Measurements from ENCODE around the gene KRTAP9-8.
"Not testable (repeated sequence)": the region's sequence is repeated elsewhere in the genome, so short reads cannot be mapped to it uniquely, and the experiment has no call there.

Gene KRTAP9-8

DNA sequence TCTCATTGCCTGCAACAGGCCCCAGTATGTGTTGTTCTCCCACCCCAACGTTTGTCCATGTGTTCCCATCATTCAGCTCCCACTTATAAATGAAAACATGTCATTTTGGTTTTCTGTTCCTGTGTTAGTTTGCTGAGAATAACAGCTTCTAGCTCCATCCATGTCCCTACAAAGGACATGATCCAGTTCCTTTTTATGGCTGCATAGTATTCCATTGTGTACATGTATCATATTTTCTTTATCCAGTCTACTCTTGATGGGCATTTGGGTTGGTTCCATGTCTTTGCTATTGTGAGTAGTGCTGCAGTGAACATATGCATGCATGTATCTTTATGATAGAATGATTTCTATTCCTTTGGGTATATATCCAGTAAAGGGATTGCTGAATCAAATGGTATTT is 22.1 kb upstream of the KRTAP9-8 start:
- TF ChIP-seq, protein P1, sequence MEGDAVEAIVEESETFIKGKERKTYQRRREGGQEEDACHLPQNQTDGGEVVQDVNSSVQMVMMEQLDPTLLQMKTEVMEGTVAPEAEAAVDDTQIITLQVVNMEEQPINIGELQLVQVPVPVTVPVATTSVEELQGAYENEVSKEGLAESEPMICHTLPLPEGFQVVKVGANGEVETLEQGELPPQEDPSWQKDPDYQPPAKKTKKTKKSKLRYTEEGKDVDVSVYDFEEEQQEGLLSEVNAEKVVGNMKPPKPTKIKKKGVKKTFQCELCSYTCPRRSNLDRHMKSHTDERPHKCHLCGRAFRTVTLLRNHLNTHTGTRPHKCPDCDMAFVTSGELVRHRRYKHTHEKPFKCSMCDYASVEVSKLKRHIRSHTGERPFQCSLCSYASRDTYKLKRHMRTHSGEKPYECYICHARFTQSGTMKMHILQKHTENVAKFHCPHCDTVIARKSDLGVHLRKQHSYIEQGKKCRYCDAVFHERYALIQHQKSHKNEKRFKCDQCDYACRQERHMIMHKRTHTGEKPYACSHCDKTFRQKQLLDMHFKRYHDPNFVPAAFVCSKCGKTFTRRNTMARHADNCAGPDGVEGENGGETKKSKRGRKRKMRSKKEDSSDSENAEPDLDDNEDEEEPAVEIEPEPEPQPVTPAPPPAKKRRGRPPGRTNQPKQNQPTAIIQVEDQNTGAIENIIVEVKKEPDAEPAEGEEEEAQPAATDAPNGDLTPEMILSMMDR (IDR thresholded peaks at IDR 0.05), result no peak
- H3K27ac ChIP-seq, result no peak overlapping the region
- no peak for DNase-seq (ENCODE audit: low spot score)
- no peak overlapping the region for H3K4me3 ChIP-seq

- DNase-seq (ENCODE audit: low spot score), result no peak
- H3K27ac ChIP-seq, result no peak overlapping the region
- TF ChIP-seq, protein P1 (IDR thresholded peaks at IDR 0.05), result no peak
- no peak overlapping the region for H3K4me3 ChIP-seq
Measured at GRCh38 chr17:41223821-41224220, 14.0 kb upstream of the KRTAP9-8 start.

GRCh38 chr17:41226051-41226450 is 11.7 kb upstream of the KRTAP9-8 start:
- Histone ChIP-seq H3K4me3 (no peak overlapping the region), H3K27ac (no peak overlapping the region)
- no peak for DNase-seq (ENCODE audit: low spot score)
- TF ChIP-seq, protein P1 (IDR thresholded peaks at IDR 0.05), result no peak

DNA sequence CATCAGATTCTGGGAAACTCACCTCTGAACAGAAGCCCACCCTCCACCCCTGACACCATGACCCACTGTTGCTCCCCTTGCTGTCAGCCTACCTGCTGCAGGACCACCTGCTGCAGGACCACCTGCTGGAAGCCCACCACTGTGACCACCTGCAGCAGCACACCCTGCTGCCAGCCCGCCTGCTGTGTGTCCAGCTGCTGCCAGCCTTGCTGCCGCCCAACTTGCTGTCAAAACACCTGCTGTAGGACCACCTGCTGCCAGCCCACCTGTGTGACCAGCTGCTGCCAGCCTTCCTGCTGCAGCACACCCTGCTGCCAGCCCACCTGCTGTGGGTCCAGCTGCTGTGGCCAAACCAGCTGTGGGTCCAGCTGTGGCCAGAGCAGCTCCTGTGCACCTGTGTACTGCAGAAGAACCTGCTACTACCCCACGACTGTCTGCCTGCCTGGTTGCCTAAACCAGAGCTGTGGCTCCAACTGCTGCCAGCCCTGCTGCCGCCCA is 11.2 kb upstream of the KRTAP9-8 start, which contains the start of gene KRTAP9-2:
Gene KRTAP9-2 (plus strand): TSS at position 51 of the 498 bp plus-strand sequence. CDS start 7 bp downstream, at position 58.
- not testable (repeated sequence) for H3K4me3 ChIP-seq; H3K27ac ChIP-seq; DNase-seq (ENCODE audit: low spot score)

DNA sequence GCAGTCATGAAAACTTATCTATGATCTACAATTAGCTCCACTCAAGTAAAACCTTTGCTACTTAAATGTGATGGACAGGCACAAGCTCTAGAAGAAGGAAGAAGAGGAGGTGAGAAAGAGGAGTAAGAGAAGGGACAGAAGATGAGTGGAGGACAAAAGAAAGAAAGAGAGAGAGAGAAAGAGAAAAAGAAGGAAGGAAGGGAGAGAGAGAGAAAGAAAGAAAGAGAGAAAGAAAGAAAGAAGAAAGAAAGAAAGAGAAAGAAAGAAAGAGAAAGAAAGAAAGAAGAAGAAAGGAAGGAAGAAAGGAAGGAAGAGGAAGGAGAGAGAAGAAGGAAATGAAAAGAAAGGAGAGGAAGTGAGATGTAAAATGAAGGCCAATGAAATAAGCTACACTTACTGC is 7.7 kb upstream of the KRTAP9-8 start:
- Histone ChIP-seq H3K4me3 (no peak overlapping the region), H3K27ac (no peak overlapping the region)
- DNase-seq (ENCODE audit: low spot score), result no peak
- TF ChIP-seq, protein P1 (IDR thresholded peaks at IDR 0.05), result no peak

DNA sequence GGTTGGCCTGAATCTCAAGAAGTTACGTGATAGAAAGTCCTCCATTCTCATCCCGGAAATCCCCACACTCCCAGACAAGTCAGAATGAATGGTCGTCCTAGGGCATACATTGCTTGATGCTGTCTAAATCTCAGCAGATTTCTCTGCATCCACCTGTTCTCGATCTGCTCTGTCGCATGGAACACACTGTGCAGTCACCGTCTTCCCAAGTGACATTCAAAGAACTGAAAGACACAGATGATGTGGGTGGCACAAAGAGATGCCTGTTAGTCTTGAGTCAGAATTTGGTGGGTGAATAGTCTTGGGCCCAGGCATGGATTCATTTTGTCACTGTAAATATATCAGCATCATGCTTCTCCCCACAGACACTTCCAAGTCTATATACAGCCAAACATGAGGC is 6.1 kb upstream of the KRTAP9-8 start:
- Histone ChIP-seq H3K27ac (no peak overlapping the region), H3K4me3 (no peak overlapping the region)
- TF ChIP-seq, protein P1 (IDR thresholded peaks at IDR 0.05), result no peak
- no peak for DNase-seq (ENCODE audit: low spot score)

- DNase-seq (ENCODE audit: low spot score); H3K27ac ChIP-seq; H3K4me3 ChIP-seq: not testable (repeated sequence)
Measured at GRCh38 chr17:41232399-41233105, 5.2 kb upstream of the KRTAP9-8 start, which contains the start of gene KRTAP9-3. KRTAP9-3 (plus strand) TSS chr17:41232449; CDS start chr17:41232502, 53 bp downstream.

- not testable (repeated sequence) for H3K27ac ChIP-seq; DNase-seq (ENCODE audit: low spot score)
Measured at GRCh38 chr17:41237116-41237515, 683 bp upstream of the KRTAP9-8 start.

DNA sequence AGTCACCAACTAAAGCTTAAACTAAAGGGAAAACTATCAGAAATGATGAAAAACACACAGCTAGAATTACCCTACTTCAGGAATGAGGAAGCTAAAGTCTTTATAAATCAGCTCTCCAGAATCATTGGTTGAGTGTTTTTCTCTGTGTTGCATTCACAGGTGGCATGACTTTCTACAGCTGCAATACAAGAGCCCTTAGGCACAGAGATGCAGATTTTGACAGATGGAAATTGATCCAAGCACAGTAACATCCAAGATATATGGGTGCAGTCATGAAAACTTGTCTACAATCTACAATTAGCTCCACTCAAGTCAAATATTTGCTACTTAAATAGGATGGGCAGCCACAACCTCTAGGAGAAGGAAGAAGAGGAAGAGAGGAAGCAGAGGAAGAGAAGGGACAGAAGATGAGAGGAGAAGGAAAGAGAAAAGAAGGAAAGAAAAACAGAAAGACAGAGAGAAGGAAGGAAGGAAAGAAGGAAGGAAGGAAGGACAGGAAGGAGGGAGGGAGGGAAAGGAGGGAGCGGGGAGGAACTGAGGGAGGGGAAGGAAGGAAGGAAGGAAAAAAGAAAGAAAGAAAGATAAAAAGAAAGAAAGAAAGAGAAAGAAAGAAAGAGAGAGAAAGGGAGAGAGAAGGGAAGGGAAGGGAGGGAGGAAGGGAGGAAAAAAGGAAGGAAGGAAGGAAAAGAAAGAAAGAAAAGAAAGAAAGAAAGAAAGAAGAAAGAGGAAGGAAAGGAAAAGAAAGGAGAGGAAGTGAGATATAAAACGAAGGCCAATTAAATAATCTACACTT is 9.4 kb downstream of the KRTAP9-8 start:
- DNase-seq (ENCODE audit: low spot score); H3K27ac ChIP-seq; H3K4me3 ChIP-seq: not testable (repeated sequence)

More at GRCh38 chr17:41237116-41237515, 683 bp upstream of the KRTAP9-8 start:
- not testable (repeated sequence) for H3K4me3 ChIP-seq

- DNase-seq (ENCODE audit: low spot score); H3K27ac ChIP-seq; H3K4me3 ChIP-seq: not testable (repeated sequence)
Measured at GRCh38 chr17:41249637-41250240, 11.9 kb downstream of the KRTAP9-8 start, which contains the start of gene KRTAP9-4. KRTAP9-4 (plus strand) TSS chr17:41249687; CDS start chr17:41249721, 34 bp downstream.
